Measurements from ENCODE around the gene FGFRL1. TPM values are rescaled to one million over a fixed set of nuclear protein-coding genes. Genes with fewer than 3 reads are reported as not detected.

The FGFRL1 gene
- total and polyA plus RNA-seq, 2 of the 13 experiments (the other 11 are each of a cell fraction or from before 2014, with no cell fraction given): 19.1 to 30.6 TPM

GRCh38 chr4:993111-994029 lies 18.1 kb upstream of the FGFRL1 start, which contains the start of gene SLC26A1 (continued):
- TF ChIP-seq EZH2 (conservative IDR thresholded peaks at IDR 0.05; ENCODE audit: low read depth, low read length) (no peak), ATAD3A (CRISPR knock-in tag; IDR thresholded peaks at IDR 0.05) (no peak), BRCA1 (CRISPR knock-in tag; IDR thresholded peaks at IDR 0.05) (peak; percentile 80), ZNF224 (CRISPR knock-in tag; IDR thresholded peaks at IDR 0.05) (0 out of 2 replicates have a peak, but pooled peaks have one; percentile 2), ZNF569 (CRISPR knock-in tag; IDR thresholded peaks at IDR 0.05; ENCODE audit: borderline replicate concordance) (no peak), HNRNPL (IDR thresholded peaks at IDR 0.05; ENCODE audit: low read depth, low read length) (peak; percentile 51), ZNF510 (CRISPR knock-in tag; IDR thresholded peaks at IDR 0.05; ENCODE audit: low read depth) (peak; percentile 39; the same call in 1 of the 2 replicates), ZBTB42 (CRISPR knock-in tag; IDR thresholded peaks at IDR 0.05) (no peak; the same call in 1 of the 2 replicates), MZF1 (CRISPR knock-in tag; IDR thresholded peaks at IDR 0.05; ENCODE audit: borderline replicate concordance) (no peak), RERE (CRISPR knock-in tag; IDR thresholded peaks at IDR 0.05; ENCODE audit: low read depth) (no peak), KLF6 (CRISPR knock-in tag; IDR thresholded peaks at IDR 0.05) (0 out of 2 replicates have a peak, but pooled peaks have one; percentile 32), ZNF205 (CRISPR knock-in tag; IDR thresholded peaks at IDR 0.05) (no peak), KMT2A (CRISPR knock-in tag; IDR thresholded peaks at IDR 0.05) (no peak), ZNF607 (CRISPR knock-in tag; IDR thresholded peaks at IDR 0.05; ENCODE audit: borderline replicate concordance) (no peak; the same call in 1 of the 2 replicates), ZNF790 (CRISPR knock-in tag; IDR thresholded peaks at IDR 0.05; ENCODE audit: borderline replicate concordance) (0 out of 2 replicates have a peak, but pooled peaks have one; percentile 0), ZNF737 (CRISPR knock-in tag; IDR thresholded peaks at IDR 0.05; ENCODE audit: borderline replicate concordance) (no peak), STAT5B (CRISPR knock-in tag; IDR thresholded peaks at IDR 0.05) (no peak), FOXA3 (CRISPR knock-in tag; IDR thresholded peaks at IDR 0.05) (peak; percentile 68), CSRNP2 (CRISPR knock-in tag; conservative IDR thresholded peaks at IDR 0.05; ENCODE audit: low read depth) (no peak), JARID2 (CRISPR knock-in tag; IDR thresholded peaks at IDR 0.05; ENCODE audit: insufficient replicate concordance) (no peak)
- TF ChIP-seq, protein P1, sequence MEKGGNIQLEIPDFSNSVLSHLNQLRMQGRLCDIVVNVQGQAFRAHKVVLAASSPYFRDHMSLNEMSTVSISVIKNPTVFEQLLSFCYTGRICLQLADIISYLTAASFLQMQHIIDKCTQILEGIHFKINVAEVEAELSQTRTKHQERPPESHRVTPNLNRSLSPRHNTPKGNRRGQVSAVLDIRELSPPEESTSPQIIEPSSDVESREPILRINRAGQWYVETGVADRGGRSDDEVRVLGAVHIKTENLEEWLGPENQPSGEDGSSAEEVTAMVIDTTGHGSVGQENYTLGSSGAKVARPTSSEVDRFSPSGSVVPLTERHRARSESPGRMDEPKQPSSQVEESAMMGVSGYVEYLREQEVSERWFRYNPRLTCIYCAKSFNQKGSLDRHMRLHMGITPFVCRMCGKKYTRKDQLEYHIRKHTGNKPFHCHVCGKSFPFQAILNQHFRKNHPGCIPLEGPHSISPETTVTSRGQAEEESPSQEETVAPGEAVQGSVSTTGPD (CRISPR knock-in tag; IDR thresholded peaks at IDR 0.05): no peak; the same call in 1 of the 2 replicates

Measured in HepG2 (cell line).